Neural progenitor cell (in vitro differentiated cells): Measurements from ENCODE around the gene PROM2.

Experiments used
- CTCF ChIP-seq: fragments of 200-600 bp; sonication (generic); IDR thresholded peaks from 2 replicates; pipeline ENCODE4 v1.5.1; 2017; ENCODE audit warnings: antibody characterized with exemption, mild to moderate bottlenecking
- EZH2 ChIP-seq: fragments of 200-600 bp; sonication (generic); IDR thresholded peaks from 2 replicates; pipeline ENCODE4 v1.6.1; 2017; ENCODE audit warnings: antibody characterized with exemption, mild to moderate bottlenecking, moderate library complexity

DNA sequence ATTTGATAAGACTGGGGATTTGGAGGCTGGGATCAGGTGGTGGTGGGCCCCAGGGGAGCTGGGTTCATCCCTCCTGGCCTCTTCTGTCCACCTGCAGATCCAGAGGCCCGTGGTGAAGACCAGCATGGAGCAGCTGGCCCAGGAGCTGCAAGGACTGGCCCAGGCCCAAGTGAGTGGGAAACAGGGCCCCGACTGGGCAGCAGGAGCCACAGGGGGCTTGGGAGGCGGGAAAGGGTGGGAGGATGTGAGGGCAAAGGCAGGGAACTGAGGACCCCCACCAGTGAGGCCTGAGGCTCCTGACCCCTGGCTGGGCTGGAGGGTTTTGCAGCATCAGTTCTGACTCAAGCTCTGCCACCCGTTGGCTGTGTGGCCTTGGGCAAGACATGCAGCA, 11.3 kb downstream of the PROM2 start:
- no peak for TF ChIP-seq CTCF
- no peak for TF ChIP-seq EZH2
